G401 (cell line): ENCODE data around the gene KCNK5. TPM values are rescaled to one million over a fixed set of nuclear protein-coding genes. Genes with fewer than 3 reads are reported as not detected.

Experiments
- DNase-seq: peaks from one replicate; pipeline ENCODE4 v3.0.0-alpha.2; 2015; ENCODE audit warnings: low spot score
- in situ Hi-C: cut with HindIII; loops from 2 replicates; pipeline ENCODE4 v1.10.0; 2016; ENCODE audit warnings: low sequenced_read_pairs, mixed read lengths
- total RNA-seq: library from RNA; depleted of rRNA; stranded (reverse); fragments of >200 nt; shearing (Covaris generic); gene quantifications from 2 replicates; pipeline ENCODE4 v1.2.3, GENCODE V29; 2014; rRNA removed

Gene KCNK5
- not detected in 2 replicates for total RNA-seq

GRCh38 chr6:39228992-39229767 is at the start of gene KCNK5:
Gene KCNK5, minus strand, starts transcription at chr6:39229475. Its CDS starts 364 bp downstream, at chr6:39229111.
- no peak for DNase-seq
- in situ Hi-C loops: no loop called here

GRCh38 chr6:39276379-39276995 is 47.2 kb upstream of the KCNK5 start:
- in situ Hi-C loops: no loop called here
- DNase-seq: no peak

GRCh38 chr6:39274903-39275302 is 45.6 kb upstream of the KCNK5 start:
- no peak for DNase-seq
- in situ Hi-C loops: no loop called here

GRCh38 chr6:39274471-39274870 is 45.2 kb upstream of the KCNK5 start:
- no peak for DNase-seq
- in situ Hi-C loops: no loop called here

- in situ Hi-C loops: no loop called here
- DNase-seq: no peak
Observed at GRCh38 chr6:39273406-39273821, 44.1 kb upstream of the KCNK5 start.

GRCh38 chr6:39269961-39270360 is 40.7 kb upstream of the KCNK5 start:
- in situ Hi-C loops: no loop called here
- DNase-seq: no peak

GRCh38 chr6:39268721-39269120 is 39.4 kb upstream of the KCNK5 start:
- in situ Hi-C loops: no loop called here
- no peak for DNase-seq

- in situ Hi-C loops: no loop called here
- DNase-seq: no peak
Observed at GRCh38 chr6:39268171-39268570, 38.9 kb upstream of the KCNK5 start.

GRCh38 chr6:39266782-39267355 is 37.6 kb upstream of the KCNK5 start:
- DNase-seq: no peak
- in situ Hi-C loops: no loop called here

- in situ Hi-C loops: no loop called here
- DNase-seq: no peak
Observed at GRCh38 chr6:39266375-39266774, 37.1 kb upstream of the KCNK5 start.

- DNase-seq: no peak
Observed at GRCh38 chr6:39263303-39264037, 34.2 kb upstream of the KCNK5 start.

GRCh38 chr6:39261751-39262150 is 32.5 kb upstream of the KCNK5 start:
- DNase-seq: no peak
- in situ Hi-C loops: no loop called here

More at GRCh38 chr6:39263303-39264037, 34.2 kb upstream of the KCNK5 start:
- in situ Hi-C loops: no loop called here

- in situ Hi-C loops: no loop called here
- no peak for DNase-seq
Observed at GRCh38 chr6:39260953-39261352, 31.7 kb upstream of the KCNK5 start.

- in situ Hi-C loops: no loop called here
- DNase-seq: no peak
Observed at GRCh38 chr6:39260456-39260855, 31.2 kb upstream of the KCNK5 start.

GRCh38 chr6:39256294-39256940 is 27.1 kb upstream of the KCNK5 start:
- in situ Hi-C loops: no loop called here
- DNase-seq: no peak

- in situ Hi-C loops: no loop called here
- no peak for DNase-seq
Observed at GRCh38 chr6:39254999-39255535, 25.8 kb upstream of the KCNK5 start.

- no peak for DNase-seq
- in situ Hi-C loops: no loop called here
Observed at GRCh38 chr6:39251406-39251805, 22.1 kb upstream of the KCNK5 start.

- in situ Hi-C loops: no loop called here
Observed at GRCh38 chr6:39250507-39250906, 21.2 kb upstream of the KCNK5 start.

GRCh38 chr6:39249278-39249677 is 20.0 kb upstream of the KCNK5 start:
- in situ Hi-C loops: no loop called here
- DNase-seq: no peak

More at GRCh38 chr6:39250507-39250906, 21.2 kb upstream of the KCNK5 start:
- DNase-seq: no peak
